ENCODE measurements around the gene UQCR10.

UQCR10 gene
- total RNA-seq = 10.1 to 55.1 (median 39.4) reads per million in 9 experiments

DNA sequence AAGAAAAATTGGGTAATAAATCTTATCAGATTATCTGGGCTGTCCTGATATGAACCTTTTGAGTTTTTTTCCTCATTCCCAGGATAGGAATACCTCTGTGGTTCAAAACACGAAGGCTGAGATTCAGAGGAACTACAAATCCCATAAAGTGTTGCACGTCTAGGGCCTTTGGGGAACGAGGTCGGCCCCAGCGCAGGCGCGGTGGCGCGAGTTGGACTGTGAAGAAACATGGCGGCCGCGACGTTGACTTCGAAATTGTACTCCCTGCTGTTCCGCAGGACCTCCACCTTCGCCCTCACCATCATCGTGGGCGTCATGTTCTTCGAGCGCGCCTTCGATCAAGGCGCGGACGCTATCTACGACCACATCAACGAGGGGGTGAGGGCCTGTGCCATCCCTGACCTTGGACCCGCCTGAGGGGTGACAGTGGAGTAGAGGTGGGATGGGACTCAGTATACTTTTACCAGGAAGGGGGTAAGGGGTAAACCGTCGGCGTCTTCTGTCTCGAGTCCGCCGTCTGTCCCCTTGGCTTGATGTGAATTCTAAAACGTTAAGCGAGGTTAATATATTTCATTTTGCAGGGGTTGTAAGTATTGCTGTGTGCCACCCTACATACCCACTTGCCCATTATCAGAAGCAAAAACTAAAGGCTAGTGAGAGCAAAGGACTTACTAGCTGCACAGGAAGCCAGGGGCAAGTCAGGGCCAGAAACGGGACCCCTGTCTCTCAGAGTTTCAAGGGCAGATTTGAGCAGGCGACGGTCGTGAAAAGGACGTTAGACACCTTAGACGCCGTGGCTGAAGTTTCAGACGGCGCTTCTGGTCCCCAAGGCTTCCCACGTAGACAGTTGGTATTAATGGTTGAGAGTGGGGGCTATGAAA lies at the start of gene UQCR10:
UQCR10 (plus strand) TSS at position 199 of the 881 bp plus-strand sequence; CDS start at position 229, 30 bp downstream.
- ATAC-seq (replicated peaks) = peak; percentile 79
- H3K27me3 Mint-ChIP-seq = no peaks in the 10 kb centered on the region
- peak within 1 kb of the TSS; percentile 99 to 100 for H3K4me3 Mint-ChIP-seq
- H3K27ac Mint-ChIP-seq = peak within 1 kb of the TSS; percentile 99
- H3K9me3 Mint-ChIP-seq = no peaks in the 10 kb centered on the region
- H3K36me3 Mint-ChIP-seq (ENCODE audit: insufficient read depth) = peaks cover 33% of the 10 kb centered on the region
- H3K4me1 Mint-ChIP-seq (ENCODE audit: low read depth in 2 of 2) = peaks cover 36 to 38% of the 10 kb centered on the region in 2 donors
- peak; percentile 84 to 91 (median 89) for DNase-seq

DNA sequence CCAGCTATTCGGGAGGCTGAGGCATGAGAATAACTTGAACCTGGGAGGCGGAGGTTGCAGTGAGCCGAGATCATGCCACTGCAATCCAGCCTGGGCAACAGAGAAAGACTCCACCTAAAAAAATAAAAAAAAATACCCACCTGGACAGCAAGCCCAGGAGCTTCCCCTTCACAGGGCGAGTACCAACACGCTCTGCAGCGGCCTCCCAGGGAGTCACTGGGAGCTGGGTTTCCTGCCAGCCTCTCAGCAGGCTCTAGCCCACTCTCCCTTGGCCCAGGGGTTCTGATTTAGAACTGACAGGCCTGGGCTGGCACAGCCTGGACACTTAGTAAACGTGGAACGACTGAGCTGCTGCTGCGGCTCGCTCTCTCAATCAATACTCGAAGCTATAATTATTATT lies 49.4 kb upstream of the UQCR10 start:
- H3K4me1 Mint-ChIP-seq (ENCODE audit: low read depth in 2 of 2) = peaks cover 4 to 6% of the 10 kb centered on the region in 2 donors
- no peaks in the 10 kb centered on the region for H3K9me3 Mint-ChIP-seq
- ATAC-seq (replicated peaks) (no peak), DNase-seq (no peak)
- peaks cover 7% of the 10 kb centered on the region for H3K36me3 Mint-ChIP-seq (ENCODE audit: insufficient read depth)
- H3K27ac Mint-ChIP-seq = no peak overlapping the region
- peaks cover 56 to 85% of the 10 kb centered on the region in 2 donors for H3K27me3 Mint-ChIP-seq
- H3K4me3 Mint-ChIP-seq = no peak overlapping the region

DNA sequence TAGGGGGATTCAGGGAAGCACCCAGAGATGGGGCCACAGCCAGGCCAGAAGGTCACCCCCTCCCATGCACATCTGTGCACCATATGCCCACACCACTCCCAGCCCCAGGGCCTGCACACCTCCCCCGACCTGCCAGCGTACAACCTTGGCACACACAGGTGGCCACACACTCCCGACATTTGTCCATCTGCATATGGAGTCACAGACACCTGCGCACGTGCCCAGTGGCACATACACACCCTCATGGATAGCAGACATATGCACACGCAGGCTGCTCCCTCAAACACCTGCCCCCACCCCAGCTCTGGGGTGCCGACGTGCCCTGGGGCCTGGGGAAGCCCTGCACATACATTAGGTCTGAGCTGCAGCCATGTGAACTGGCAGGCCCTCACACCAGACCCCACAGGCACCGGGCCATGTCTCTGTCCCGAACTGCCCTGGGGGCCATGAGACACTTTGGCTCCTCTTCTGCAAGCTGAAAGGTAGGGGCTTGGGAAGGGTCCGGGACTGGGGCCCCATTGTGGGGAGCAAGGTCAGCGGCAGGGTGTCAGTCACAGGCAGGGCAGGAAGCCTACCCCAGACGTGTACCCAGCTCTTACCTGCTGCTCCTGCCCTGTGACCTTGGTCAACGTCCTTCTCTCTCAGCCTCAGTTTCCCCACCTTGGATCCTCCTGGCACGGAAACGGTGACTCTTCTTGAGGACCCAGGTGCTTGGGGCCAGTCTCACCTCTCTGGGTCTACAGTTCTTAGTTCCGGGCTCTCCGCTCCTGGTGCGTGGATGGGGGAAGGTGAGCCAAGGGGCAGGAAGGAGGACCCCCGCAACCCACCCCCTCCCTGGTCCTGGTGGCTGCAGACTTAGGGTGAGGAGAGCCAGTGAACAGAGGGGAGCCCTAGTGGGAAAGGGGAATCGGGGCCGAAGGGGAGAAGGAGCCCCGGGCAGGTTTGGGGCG lies 47.9 kb upstream of the UQCR10 start:
- Mint-ChIP-seq H3K27me3 (peaks cover 50 to 87% of the 10 kb centered on the region in 2 donors), H3K27ac (no peak overlapping the region)

DNA sequence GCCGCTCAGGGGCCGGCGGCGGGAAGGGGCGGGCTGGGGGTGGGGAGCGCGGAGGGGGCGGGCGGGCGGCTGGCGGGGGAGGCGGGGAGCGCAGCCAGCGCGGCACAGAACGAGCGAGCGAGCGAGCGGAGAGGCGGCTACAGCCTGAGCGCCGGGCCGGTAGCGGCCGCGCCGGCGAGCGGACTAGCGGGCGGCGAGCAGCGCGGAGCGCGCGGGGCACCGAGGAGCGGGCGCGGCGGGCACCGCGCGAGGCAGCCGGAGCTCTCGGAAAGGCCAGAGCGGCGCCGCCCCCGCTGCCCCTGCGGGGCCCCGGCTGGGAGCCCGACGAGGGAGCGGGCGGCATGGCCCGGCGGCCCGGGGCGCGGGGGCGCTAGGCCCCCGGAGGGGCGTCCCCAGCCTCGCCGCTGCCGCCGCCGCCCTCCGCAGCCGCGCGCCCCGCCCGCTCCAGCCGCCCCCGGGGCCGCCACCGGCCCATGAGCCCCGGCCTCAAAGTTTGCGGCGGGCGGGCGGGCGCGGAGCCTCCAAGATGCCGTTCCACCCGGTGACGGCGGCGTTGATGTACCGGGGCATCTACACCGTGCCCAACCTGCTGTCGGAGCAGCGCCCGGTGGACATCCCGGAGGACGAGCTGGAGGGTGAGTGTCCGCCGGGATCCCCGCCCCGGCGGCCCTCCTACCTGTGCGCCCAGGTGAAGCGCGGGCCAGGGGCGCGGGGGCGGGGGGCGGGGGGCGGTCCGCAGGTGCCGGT lies 47.1 kb upstream of the UQCR10 start, which contains the start of gene CABP7:
CABP7 (plus strand) TSS at position 105 of the 747 bp plus-strand sequence; CDS start at position 527, 422 bp downstream.
- peaks cover 4 to 6% of the 10 kb centered on the region in 2 donors for H3K4me1 Mint-ChIP-seq (ENCODE audit: low read depth in 2 of 2)
- peaks cover 44 to 80% of the 10 kb centered on the region in 2 donors for H3K27me3 Mint-ChIP-seq

More for the DNA sequence above, 47.9 kb upstream of the UQCR10 start:
- DNase-seq (no peak), ATAC-seq (replicated peaks) (no peak)
- Mint-ChIP-seq H3K4me3 (peak overlapping the region; percentile 45 to 68), H3K36me3 (ENCODE audit: insufficient read depth) (peaks cover 7% of the 10 kb centered on the region), H3K9me3 (no peaks in the 10 kb centered on the region), H3K4me1 (ENCODE audit: low read depth in 2 of 2) (peaks cover 4 to 6% of the 10 kb centered on the region in 2 donors)

DNA sequence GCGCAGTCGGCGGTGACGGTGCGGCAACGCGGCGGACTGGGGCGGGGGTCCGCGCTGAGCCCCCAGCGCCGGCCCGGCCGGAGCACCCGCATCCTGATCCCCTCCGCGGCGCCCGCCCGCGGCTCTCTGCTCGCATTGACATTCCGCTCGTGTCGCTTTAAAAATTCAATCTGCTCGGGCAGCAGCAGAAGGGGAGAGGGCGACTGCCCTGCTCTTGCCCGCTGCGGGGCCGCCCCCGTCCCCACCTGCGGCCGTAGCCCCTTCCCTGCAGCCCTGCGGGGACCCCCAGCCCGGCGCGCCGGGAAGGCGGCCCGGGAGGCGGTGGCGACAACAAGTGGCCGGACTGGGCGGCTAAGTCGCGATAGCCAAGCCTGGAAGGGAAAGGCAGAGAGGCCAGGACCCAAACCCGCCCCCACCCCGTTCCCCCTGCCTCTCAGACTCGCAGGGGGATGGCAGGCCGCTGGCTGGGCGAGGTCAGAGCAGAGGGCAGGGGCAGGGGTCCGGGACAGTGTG lies 46.3 kb upstream of the UQCR10 start:
- peaks cover 7% of the 10 kb centered on the region for H3K36me3 Mint-ChIP-seq (ENCODE audit: insufficient read depth)
- H3K9me3 Mint-ChIP-seq = no peaks in the 10 kb centered on the region
- peaks cover 4 to 6% of the 10 kb centered on the region in 2 donors for H3K4me1 Mint-ChIP-seq (ENCODE audit: low read depth in 2 of 2)
- no peak overlapping the region for H3K4me3 Mint-ChIP-seq
- ATAC-seq (replicated peaks) = no peak
- no peak overlapping the region for H3K27ac Mint-ChIP-seq
- DNase-seq = no peak
- H3K27me3 Mint-ChIP-seq = peaks cover 43 to 82% of the 10 kb centered on the region in 2 donors

More for the DNA sequence above, 47.1 kb upstream of the UQCR10 start, which contains the start of gene CABP7:
- DNase-seq (no peak), ATAC-seq (replicated peaks) (no peak)
- H3K27ac Mint-ChIP-seq = no peak within 1 kb of the TSS
- no peaks in the 10 kb centered on the region for H3K9me3 Mint-ChIP-seq
- H3K36me3 Mint-ChIP-seq (ENCODE audit: insufficient read depth) = peaks cover 7% of the 10 kb centered on the region
- H3K4me3 Mint-ChIP-seq = peak within 1 kb of the TSS; percentile 45 to 68

DNA sequence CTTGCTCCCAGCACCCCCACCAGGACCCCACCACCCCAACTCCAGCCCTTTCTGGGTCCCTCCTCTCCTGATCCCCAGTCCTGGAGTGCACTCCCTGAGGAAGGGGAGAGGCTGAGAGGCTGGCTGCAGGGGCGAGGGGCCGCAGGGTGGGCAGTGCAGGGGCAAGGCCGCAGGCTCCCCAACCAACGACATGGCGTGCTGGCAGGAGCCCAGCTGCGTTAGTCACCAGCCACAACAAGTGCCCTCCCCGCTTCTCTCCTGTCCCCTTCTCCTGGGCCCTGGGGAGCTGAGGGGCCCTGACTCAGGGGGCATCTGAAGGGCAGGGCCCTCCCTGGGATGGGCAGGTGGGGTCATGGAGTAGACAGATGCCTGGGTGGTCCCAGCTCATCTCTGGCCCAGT lies 45.0 kb upstream of the UQCR10 start:
- no peak for DNase-seq
- ATAC-seq (replicated peaks) = no peak
- Mint-ChIP-seq H3K27me3 (peaks cover 30 to 70% of the 10 kb centered on the region in 2 donors), H3K9me3 (no peaks in the 10 kb centered on the region), H3K4me1 (ENCODE audit: low read depth in 2 of 2) (peaks cover 4 to 8% of the 10 kb centered on the region in 2 donors), H3K4me3 (no peak overlapping the region), H3K36me3 (ENCODE audit: insufficient read depth) (peaks cover 7% of the 10 kb centered on the region), H3K27ac (no peak overlapping the region)

DNA sequence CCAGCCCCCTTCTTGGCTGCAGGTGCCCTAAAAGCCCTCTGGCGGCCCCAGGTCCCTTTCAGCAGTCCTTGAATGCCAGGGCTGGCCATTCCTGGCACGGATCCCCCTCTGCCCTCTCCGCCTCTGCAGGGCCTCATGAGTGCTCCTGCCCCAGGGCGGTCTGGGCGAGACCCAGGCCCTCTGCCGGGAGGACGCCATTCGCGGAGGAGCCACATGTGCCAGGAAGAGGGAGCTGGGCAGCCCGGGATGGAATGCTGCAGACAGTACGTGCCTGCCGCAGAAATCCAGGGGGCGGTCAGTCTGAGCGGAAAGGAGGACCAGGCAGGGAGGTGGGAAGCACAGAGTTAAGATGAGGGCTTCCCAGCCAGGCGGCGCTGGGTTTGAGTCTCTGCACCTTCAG lies 44.6 kb upstream of the UQCR10 start:
- Mint-ChIP-seq H3K27me3 (peaks cover 26 to 65% of the 10 kb centered on the region in 2 donors), H3K27ac (no peak overlapping the region), H3K36me3 (ENCODE audit: insufficient read depth) (peaks cover 7% of the 10 kb centered on the region), H3K4me3 (no peak overlapping the region), H3K4me1 (ENCODE audit: low read depth in 2 of 2) (peaks cover 4 to 8% of the 10 kb centered on the region in 2 donors), H3K9me3 (no peaks in the 10 kb centered on the region)
- no peak for DNase-seq
- ATAC-seq (replicated peaks) = no peak

DNA sequence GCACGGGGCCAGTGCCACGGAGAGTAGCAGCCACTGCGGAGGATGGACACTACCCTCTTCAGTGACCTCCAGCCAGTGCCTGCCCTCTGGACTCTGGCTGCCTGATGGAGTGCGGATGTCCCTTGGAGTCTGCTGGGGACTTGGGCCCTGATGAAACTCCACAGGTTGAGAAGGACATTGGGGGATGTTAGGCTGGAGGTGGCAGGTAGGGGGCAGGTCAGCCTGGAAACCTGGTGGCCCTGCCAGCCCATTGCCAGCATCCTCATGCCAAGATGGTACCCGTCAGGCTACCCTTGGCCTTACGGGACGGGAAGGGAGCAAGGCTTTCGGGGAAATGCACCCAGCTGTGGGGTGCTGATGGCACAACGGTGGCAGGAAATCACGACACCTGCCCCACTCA lies 43.4 kb upstream of the UQCR10 start:
- no peaks in the 10 kb centered on the region for H3K9me3 Mint-ChIP-seq
- H3K27ac Mint-ChIP-seq = no peak overlapping the region
- H3K4me1 Mint-ChIP-seq (ENCODE audit: low read depth in 2 of 2) = peaks cover 4 to 8% of the 10 kb centered on the region in 2 donors
- peaks cover 7% of the 10 kb centered on the region for H3K36me3 Mint-ChIP-seq (ENCODE audit: insufficient read depth)
- DNase-seq = no peak
- no peak overlapping the region for H3K4me3 Mint-ChIP-seq
- ATAC-seq (replicated peaks) = no peak
- peaks cover 18 to 54% of the 10 kb centered on the region in 2 donors for H3K27me3 Mint-ChIP-seq

DNA sequence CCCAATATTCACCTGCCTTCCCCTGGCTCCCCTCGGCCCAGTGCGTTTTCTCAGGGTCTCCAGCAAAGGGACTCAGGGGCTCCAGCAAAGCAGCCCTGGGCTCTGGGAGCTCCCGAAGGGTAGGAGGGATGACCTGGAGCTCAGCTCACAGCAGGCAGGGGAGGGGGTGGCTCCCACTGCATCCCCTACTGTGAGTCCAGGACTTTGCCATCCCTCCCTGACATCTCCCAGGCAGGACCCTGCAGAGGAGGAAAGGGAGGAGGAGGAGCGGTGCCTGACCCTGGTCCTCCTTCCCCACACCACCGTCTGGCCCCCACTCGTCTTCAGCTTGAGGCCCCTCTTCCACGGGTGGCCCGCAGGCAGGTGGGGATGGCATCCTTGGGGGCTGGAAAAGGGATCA lies 42.3 kb upstream of the UQCR10 start:
- ATAC-seq (replicated peaks) (no peak), DNase-seq (no peak)
- Mint-ChIP-seq H3K4me3 (no peak overlapping the region), H3K4me1 (ENCODE audit: low read depth in 2 of 2) (peaks cover 0 to 2% of the 10 kb centered on the region in 2 donors), H3K27ac (no peak overlapping the region), H3K27me3 (peaks cover 9 to 43% of the 10 kb centered on the region in 2 donors), H3K36me3 (ENCODE audit: insufficient read depth) (peaks cover 3% of the 10 kb centered on the region), H3K9me3 (no peaks in the 10 kb centered on the region)

DNA sequence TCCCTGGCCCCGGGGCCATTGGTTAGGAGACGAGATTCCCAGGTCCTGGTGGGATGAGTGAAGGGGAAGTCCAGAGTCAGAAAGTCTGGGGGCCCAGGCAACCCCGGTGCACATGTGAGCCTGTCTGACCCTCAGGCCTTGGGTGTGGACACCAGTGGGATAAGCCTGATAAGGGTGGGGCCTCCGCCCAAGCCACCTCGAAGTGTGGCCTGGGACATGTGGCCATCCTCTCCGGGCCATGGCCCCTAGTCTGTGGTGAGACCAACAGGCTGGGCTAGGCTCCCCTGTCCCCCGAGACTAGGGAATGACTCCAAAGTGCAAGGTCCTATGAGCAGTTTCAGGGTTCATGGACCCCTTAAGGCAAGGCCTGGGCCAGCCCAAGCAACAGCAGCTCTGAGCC lies 41.1 kb upstream of the UQCR10 start:
- Mint-ChIP-seq H3K9me3 (no peaks in the 10 kb centered on the region), H3K36me3 (ENCODE audit: insufficient read depth) (peaks cover 3% of the 10 kb centered on the region), H3K27ac (no peak overlapping the region), H3K27me3 (peaks cover 9 to 40% of the 10 kb centered on the region in 2 donors), H3K4me3 (no peak overlapping the region), H3K4me1 (ENCODE audit: low read depth in 2 of 2) (peaks cover 0 to 2% of the 10 kb centered on the region in 2 donors)
- ATAC-seq (replicated peaks) (no peak), DNase-seq (no peak)

DNA sequence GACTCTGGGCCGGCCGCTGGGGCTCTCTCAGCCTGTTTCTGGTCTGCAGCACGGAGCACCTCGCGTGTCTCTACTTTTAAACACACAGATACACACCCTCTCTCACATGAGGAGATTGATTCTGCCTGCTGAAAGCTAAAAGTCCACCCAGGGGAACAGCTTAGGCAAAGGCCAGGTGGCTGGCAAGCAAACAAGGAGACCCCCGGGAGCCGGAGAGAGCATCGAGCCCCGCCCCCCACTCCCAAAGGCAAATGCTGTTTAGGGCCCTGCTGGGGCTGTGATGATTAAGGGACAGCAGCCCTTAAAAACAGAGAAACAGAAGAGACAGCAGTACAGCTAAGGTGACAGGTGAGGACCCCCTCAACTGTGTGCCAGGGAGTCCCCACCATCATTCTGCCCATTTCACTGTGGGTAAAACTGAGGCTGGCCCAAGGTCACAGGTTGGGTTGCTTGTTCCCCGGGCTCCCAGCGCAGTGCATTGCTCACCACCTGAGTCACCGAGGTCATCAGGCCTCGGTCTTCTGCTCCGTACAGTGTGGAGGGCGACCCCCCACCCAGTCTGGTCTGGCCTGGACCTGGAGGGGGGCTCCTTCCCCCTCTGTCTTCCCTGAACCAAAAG lies 40.5 kb upstream of the UQCR10 start:
- no peak overlapping the region for H3K27ac Mint-ChIP-seq
- no peaks in the 10 kb centered on the region for H3K36me3 Mint-ChIP-seq (ENCODE audit: insufficient read depth)
- ATAC-seq (replicated peaks) (no peak), DNase-seq (no peak)
- no peaks in the 10 kb centered on the region for H3K9me3 Mint-ChIP-seq
- peaks cover 0 to 2% of the 10 kb centered on the region in 2 donors for H3K4me1 Mint-ChIP-seq (ENCODE audit: low read depth in 2 of 2)
- no peak overlapping the region for H3K4me3 Mint-ChIP-seq
- peaks cover 4 to 35% of the 10 kb centered on the region in 2 donors for H3K27me3 Mint-ChIP-seq

DNA sequence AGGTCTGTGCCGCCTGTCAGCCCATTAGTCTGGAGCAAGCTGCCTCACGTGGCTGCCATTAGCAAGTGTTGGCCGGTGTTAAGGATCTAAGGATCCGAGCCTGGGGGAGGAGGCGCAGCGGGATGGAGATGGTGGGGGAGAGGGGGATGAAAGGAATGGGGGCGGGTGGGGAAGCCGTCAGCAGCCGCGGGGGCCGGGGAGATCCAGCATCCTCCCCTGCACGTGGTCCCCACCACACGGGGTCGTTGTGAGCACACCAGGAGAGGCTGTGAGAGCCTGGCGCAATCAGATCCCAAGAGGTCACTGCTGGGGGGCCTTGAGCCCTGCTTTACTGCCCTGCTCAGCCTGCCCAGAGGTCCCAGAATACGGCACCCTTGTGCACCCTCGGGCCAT lies 40.0 kb upstream of the UQCR10 start:
- Mint-ChIP-seq H3K4me1 (ENCODE audit: low read depth in 2 of 2) (peaks cover 0 to 2% of the 10 kb centered on the region in 2 donors), H3K4me3 (no peak overlapping the region), H3K27ac (no peak overlapping the region), H3K36me3 (ENCODE audit: insufficient read depth) (no peaks in the 10 kb centered on the region), H3K27me3 (peaks cover 0 to 30% of the 10 kb centered on the region in 2 donors), H3K9me3 (no peaks in the 10 kb centered on the region)
- ATAC-seq (replicated peaks) (no peak), DNase-seq (no peak)

All from effector memory CD8-positive, alpha-beta T cell (primary cell).